Activated CD4-positive, CD25-positive, alpha-beta regulatory T cell treated with anti-CD3 and anti-CD28 coated beads, Interleukin-2, amount 50 U/mL, for 24 hours (primary cell): ENCODE results near the gene PIP4K2A.

Experiments used
- ATAC-seq, 2 donors: fragments of 150-1000 bp; cut with Tn5 transposase; one replicate each; pipeline ENCODE4 v1.10.0; 2021; ENCODE audit warnings: mild to moderate bottlenecking in 1 of 2, moderate library complexity in 1 of 2

The PIP4K2A gene

DNA sequence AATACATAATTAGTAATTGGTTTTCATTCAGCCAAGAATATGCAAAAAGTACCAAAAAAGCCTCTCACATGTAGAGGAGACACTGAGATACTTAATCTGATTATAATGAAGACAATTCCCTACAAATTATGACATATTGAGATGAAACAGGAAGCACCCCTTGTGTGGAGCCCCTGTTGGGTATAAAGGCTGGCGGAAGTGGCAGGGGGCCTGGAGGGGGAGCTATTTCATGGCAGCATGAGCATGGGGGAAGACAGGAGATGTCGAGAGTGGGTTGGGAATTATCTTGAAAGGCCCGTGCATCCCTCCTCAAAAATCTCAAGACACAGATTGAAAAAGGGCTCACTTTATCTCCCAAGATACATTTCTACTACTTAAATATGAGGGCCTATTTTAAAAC, 96.9 kb downstream of the PIP4K2A start:
- ATAC-seq = no peak

DNA sequence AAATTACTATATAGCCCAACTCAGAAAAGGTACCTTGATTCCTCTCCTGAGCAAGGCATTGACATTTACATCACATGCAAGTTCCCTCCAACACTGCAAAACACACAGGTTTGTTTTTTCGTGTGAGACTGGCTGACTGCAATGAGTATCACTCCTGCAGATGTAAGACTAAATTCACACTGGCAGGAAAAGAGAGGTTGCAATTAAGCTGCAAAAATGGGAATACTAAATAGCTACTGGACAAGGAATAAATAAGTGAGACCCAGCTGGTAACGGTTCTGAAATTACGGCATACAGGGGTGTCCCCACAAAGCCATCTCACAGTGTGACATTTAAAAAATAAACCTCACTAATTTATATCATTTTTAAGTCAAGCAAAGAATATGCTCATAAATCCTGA, 97.3 kb downstream of the PIP4K2A start:
- no peak for ATAC-seq

DNA sequence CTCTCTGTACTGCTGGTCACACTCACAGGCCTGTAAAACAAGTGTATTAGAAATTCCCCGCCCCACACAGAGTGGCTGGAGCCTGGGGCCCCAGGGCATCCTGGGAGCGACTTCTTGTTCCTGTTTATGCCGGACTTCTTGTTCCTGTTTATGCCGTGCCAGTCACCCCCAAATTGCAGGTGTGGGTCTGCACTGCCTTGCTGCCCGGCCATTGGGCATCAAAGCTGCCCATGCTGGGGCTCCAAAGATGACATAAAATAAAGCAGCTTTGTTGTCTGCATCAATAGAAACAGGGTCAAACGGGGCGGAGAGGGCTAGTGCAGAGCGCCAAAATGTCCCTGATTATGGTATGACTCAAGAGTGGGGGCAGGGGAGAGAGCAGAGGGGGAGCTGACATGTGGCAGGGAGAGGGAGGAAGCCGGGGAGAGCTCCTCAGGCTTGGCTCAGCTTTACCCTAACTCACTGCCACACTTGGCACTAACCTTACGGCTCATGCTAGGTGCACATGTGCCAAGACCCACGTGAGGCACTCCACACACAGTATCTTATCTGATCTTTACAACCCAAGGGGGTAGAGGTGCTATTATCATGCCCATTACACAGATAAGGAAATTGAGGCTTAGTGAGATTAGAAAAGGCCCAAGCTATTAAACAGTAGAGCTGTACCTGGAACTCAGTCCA, 98.4 kb downstream of the PIP4K2A start:
- ATAC-seq = peak; percentile 23 to 50

DNA sequence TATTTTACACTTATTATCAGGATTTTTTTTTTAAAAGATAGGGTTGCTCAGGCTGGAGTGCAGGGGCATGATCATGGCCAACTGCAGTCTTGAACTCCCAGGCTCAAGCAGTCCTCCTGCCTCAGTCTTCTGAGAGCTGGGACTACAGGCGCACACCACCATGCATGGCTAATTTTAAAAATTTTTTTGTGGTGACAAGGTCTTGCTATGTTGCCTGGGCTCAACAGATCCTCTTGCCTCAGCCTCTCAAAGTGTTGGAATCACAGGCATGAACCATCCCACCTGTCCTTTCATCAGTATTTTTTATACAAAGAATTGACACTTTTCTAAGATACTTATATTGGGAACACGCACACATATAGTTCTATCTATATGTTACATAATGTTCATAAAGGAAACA, 99.3 kb downstream of the PIP4K2A start:
- no peak for ATAC-seq

DNA sequence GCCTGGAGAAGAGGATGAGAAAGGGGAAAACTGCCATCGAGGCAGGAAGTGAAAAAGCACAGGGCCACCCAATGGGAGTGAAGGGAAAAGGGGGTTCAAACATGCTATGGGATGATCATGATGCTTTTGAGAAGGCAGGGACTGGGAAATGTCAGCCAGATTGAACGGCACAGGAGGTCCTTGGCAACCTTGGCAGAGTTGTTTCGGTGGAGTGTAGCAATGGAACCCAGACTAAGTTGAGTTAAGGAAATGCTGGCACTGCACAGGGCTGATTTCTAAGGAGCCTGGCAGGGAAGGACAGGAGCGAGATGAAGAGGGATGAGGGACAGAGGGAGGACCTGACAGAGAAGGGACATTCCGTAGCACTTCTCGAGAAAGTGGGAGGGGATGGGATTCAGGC, 101.4 kb downstream of the PIP4K2A start:
- no peak for ATAC-seq

DNA sequence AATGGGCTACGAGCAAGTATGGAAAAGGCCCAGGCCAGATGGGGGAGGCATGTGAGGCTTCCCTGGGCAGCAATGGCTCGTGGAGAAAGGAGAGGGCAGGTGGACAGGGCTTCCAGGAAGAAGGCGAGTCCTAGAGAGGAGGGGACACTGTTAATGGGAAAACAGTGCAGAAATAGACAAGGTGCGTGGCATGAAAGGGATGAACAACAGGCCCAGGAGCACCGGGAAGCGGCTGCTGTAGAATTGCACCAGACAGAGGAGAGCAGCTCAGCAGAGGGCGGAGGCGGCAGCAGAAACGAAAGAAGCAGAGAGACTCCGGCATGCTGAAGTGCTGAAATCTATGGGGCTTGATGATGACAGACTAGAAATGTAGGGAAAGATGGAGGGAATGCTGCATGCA, 102.1 kb downstream of the PIP4K2A start:
- no peak for ATAC-seq

DNA sequence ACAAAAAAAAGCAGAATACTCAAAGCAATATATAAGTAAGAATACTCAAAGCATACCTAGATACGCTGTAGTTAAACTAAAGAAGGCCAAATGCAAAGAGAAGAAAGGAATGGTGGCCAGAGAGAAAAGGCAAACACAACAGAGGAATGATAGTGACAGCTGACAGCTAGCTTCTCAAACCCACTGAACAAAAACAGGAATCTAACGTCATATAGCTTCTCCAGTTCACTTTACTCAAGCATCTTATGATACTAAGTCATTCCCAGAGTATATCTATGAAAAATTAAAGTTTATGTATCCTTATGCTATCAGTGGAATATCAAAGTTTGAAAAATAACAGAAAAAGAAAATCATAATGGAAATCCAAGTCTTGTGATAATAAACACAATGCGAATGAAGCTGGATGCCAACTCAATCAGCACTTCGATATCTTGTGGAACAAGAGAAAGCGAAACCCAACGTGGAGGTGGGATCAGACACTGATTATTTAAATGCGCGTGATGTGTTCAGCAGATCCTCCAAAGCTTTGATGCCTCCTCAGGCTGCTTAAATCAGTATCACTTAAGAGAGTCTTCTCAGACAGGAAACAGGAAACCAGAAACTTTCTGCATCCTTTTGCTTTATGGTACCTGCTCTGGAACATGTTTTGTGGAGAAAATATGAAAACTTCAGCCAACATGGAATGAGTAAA, 102.8 kb downstream of the PIP4K2A start:
- ATAC-seq = peak; percentile 89 to 90

DNA sequence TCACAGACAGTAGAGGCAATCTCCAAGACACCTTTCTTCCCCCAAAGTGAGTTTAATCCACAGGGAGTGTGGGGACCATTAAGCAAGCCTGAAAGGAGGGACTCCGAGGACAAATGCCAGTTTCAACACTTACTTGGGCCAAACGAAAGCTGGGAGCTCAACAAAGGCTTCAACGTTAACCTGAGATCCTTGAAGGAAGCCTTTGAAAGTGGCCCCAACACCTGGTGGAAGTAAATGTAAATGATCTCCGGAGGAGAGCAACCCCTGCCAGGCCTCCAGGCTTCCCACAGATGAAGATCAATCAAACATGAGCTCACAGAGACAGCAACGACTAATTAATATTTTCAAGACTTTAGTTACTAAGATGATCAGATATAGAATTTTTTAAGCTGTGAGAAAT, 103.8 kb downstream of the PIP4K2A start:
- ATAC-seq = no peak

DNA sequence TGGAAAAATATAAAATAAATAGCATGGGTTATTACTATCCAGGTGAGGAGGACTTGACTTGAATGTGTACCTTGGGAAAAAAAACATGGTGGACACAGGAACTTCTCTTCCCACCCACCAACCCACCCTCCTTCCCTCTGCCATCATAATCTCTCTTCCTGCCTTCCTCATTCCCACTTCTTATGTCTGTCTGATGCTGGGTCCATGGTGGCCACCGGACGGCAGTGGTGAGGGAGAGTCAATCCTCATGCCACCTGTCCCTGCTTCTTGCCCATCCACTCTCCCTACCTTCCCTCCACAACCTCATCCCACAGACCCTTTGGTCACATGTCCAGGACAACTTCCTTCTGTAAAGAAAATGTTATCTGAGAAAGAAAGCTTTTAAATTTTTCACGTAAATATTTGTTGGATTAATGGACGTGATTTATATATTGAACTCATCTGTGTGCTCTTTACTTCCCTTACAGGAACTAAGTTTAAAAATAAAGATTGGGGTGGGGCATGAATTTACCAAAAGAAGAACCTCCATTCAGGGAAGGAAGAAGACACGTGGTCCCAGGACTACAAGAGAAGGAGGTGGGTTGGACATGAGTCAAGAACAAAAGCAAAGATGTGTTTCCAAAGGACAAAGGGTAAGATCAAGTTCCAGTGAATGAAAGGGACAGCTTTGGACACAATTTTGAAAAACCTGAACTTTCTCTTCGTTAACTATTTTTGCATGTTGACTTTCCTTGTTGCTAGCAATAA, 104.5 kb downstream of the PIP4K2A start:
- no peak for ATAC-seq

DNA sequence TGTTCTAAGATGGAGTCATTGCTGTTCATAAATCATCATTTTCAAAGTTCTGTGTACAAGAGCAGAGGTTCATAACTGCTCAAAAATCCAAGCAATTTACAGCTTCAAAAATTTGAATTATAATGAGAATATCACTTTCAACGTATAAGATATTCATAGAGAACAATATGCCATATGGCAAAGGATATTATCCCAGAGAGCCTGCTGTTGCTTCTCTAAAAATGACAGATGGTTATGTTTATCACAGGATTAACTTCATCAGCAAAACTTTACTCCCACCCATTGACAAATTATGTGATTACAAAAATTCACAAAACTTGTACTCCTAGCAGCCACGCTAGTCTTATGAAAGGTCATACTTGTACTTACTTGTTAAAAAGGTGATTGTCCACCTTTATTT, 105.1 kb downstream of the PIP4K2A start:
- ATAC-seq = no peak

DNA sequence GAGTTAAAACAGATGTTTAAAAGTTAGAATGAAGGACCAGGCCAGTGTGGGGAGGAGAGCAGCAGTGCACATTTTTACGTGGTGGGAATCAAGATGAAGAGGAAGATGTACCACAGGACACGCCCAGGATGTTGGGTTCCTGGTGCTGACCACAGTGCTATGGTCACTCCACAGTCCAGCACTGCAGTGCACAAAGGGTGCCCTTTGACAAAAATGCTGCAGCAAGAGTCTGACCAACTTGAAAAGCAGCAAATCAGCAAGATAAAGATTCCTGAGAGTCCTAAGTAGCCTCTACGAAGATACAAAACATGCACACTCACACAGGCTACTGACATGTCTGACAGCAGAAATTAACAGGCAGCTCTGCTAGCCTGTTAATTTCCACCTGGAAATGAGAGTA, 107.1 kb downstream of the PIP4K2A start:
- ATAC-seq = no peak

DNA sequence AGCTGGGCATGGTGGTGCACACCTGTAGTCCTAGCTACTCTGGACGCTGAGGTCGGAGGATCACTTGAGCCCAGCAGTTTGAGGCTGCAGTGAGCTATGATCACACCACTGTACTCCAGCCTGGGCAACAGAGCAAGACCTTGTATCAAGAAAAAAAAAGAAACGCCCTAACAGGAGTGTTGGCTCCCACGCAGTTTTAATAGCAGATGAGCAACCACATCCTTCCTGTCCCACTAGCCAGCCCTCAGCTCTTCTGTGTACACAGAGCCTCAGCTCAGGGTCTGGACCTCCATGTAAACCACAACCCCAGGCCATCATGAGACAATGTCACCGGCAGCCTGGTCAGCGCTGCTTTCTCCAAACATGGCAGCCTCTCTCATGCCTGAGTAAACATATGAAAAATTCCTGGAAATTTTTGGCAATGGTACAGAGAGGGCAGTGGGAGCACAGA, 108.2 kb downstream of the PIP4K2A start:
- ATAC-seq = peak; percentile 68 to 70

DNA sequence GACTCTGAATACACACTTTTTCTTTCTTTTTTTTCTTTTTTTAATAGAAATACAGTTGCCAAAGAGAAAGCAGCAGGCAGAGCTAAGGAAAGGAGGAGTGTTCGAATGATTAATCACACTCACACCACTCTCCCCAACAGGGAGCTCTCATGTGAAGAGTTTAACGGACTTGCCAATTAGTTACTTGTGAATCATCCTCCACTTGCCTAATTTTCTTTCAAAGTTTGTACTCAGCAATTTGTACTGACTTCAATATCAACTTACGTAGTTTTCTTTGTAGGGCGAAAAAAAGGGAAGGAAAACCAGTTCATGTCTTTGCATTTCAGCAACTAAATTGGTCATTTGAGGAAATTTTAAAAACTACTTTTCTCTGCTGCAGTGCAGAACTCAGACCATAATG, 109.2 kb downstream of the PIP4K2A start:
- ATAC-seq = peak; percentile 65 to 66

DNA sequence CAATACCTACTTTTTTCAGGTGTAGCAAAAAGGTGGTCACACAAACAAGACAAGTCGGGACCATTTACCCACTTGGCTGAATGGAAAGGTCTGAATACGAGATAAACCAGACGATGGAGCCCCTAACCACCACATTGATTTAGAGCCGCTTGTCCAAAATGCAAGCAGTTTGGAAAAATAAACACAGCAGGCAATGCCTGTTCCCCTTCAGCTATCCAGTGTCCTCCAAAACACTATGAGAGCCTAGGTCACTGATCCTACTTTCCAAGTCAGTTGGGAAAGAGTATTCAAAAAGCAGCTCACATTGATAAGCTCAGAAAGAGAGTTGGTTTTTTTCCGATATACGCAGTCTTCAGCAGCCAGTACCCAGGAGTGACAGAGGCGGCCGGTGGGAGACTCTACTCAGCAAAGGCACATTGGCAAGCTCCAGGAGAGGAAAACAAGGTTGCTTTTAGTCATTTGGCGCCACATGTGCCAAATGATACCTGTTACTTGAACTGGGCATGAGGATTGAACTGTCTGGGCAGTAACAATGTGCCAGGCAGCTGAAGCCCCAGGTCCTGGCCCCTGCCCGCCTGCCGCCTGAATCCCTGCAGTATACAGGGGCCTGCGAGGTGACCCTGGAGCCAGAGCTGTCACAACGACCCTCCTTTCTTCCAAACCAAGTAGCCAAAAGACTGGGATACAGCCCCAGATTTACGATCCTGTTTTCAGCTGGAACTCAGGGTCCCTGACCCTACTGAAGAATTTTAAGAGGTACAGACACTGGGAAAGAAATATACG, 109.8 kb downstream of the PIP4K2A start:
- ATAC-seq = no peak

DNA sequence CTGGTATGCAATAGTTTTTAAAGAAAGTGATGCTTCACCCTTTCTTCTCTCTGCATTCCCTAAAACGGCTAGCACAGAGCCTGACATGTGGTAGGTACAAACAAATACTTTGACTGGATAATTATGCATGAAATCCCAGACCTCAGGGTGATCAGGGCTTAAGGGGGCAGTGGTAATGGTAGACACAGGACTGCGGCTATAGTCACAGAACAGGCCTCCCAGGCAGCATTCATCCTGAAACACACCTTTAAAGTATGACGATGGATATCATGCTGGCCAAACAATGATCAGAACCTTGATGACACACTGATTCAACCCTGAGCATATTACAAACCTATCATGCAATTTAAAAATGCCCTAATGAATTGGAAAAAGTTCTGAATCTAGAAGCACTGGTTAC, 110.8 kb downstream of the PIP4K2A start:
- ATAC-seq = no peak

DNA sequence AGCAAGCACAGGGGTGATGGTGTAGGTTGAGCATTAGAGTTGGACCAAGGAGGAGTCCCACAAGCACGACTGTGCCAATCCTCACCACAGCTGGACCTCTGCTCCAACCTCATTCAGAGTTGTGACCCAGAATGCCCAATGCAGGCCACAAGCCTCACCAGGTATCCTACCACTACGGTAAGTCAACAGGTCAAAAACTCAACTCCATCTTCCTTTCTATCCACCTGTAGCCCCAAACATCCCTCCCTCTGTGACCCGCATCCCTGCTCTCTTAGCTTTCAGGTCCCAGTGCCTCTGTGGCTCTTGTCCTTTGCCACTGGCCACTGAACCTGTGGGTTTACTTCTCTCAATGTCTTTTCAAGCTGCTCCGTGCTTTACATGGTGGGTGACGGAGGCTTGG, 112.8 kb downstream of the PIP4K2A start:
- ATAC-seq = no peak

DNA sequence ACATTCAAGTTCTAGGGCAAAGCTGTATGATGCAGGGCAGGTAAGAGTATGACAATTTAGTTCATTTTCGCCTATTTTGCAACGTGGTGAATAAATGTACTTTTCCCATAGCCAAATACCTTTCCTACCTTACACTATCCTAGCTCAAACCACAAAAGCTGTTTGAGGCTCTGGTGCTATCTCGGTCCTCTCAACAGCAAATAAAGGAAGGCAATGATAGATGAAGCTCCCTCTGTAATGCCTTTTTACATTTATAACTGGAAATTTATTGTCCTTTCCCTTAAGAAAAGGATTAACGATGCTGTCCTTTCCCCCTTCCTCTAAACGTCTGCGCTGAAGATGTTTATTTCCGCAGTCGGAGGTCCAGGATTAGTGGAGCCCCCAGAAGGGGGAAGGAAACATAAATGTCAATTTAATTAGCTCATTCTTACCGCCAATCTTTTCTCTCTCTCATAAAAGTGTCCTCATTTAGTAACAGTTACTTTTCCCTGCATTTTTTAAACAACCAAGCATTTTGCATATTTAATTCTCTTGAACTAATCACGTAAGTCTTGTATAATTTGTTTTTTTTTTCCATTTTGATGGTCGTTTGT, 114.6 kb downstream of the PIP4K2A start:
- no peak for ATAC-seq

DNA sequence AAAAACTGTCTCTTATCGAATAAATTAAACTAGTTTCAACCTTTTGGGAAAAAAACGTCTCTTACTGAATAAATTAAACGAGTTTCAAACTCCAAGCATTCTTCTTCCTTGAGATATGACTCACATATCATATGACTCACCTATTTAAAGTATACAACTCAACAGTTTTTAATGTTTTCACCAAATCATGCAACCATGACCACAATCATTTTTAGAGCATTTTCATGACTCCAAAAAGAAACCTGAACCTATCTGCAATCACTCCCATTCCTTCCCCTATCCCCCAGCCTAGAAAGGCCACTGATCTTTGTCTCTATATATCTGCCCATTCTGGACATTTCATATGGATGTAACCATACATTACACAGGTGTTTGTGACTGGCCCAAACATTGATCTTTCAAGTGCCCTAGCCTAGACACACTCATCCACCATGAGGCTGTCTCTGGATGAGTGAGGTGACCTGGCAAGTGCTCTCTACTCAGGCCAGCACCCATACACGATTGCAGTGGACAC, 115.3 kb downstream of the PIP4K2A start:
- peak; percentile 57 to 58 for ATAC-seq

DNA sequence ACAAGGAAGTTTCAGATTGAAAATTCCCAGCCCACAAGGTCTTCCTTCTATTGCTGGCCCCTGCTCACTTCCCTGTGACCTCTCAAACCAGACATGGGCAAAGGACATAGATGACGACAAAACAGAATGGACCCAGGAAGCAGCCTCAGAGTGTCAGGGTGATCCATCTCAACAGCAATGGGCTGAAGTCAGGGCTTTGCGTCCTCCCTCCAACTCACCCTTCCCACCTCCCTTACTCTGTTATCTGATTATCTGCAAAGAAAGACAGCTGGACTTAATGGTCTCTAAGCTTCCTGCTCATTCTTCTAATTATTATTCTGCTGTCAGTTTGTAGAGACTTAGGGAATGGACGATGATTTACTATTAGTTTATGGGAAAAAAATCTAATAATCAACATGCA, 115.9 kb downstream of the PIP4K2A start:
- no peak for ATAC-seq

DNA sequence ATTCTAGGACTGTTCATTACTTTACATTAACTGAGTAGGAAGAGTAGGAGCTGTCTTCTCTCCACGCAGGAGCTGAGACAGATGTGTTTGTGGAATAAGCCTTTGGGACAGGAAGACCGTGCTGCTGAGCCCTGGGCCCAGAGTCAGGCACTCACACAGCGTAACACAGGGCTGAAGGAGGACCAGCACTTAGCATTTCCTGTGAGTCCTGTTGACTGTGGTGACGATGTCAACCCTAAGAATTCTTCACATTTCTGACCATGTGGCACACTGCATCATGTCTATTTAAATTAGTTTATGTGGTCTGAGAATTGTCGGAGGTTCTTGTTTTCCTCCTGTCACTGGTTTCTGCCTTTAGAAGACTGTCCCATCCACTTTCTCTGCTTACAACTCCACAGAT, 117.2 kb downstream of the PIP4K2A start:
- no peak for ATAC-seq

DNA sequence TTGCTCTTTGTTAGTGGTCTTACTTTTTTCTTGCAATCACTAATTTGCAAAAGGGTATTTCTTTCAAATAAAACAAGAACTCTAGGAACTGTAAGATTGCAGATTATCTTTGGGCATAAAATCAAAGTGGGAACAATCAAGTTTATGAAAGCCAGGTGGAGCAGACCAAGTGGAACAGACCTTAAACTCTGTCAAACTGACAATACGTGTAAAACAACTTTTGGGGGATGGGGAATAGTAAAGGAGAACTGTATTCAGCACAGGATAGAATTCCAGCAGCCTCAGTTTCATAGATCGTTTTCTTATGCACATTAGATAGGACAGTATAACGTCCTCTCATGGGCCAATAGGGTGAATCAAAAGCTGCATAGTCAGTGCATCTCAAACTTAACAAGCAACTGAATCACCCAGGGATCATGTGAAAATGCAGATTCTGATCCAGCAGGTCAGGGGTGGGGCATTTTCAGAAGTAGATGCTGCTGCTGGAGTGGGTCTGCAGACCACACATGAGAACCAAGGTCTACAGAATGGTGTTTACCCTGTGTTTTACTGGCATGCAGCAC, 120.7 kb downstream of the PIP4K2A start:
- no peak for ATAC-seq

DNA sequence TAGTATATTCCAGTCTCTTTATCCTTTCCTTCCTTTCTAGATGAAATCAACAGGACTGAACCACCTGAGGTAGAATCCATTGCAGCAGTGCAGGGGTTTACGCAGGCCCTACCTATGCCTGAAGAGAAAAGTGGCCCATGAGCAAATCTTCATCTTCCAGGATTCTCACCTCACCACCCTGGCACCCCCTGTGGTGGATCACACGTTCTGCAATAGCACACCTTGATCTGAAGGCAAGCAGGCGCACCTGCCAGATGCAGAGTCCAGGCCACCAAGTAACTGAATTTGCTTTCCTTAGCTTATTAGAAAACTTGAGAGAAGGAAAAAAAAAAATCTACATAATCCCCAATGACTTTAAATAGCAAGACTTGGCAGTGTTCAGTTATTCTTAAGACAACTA, 121.4 kb downstream of the PIP4K2A start:
- ATAC-seq = no peak
